NCI-H146 treated with DMSO at 0.1 percent for 48 hours (cell line): ENCODE results near the gene LETM1.

Experiments
- DNase-seq: peaks from one replicate; lab custom pipeline; 2025; ENCODE audit not compliant: unreplicated experiment; lab: John Stamatoyannopoulos, UW

LETM1 gene

GRCh38 chr4:1830234-1830633 is 25.7 kb downstream of the LETM1 start:
- DNase-seq, result no peak

- no peak for DNase-seq
Measured at GRCh38 chr4:1826531-1827350, 29.2 kb downstream of the LETM1 start.

DNA sequence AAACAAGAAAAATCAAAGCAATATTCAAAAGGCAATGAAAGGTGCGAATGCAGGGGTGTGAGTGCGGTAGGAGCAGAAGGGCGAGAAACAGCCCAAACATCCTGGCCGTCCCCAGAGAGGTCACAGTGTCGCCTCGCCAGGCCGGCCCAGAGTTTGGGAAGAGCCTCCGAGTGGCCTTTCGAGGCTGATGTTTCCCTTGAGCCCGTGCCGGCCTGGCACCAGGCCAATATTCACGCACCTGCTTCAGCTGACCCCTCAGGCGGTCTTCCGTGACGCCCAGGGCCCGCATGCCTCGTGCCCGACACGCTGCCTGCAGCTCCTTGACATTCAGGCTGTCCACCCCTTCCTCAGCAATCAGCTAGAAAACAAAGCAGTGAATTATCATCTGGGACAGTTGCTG is 30.6 kb downstream of the LETM1 start:
- DNase-seq, result no peak

DNA sequence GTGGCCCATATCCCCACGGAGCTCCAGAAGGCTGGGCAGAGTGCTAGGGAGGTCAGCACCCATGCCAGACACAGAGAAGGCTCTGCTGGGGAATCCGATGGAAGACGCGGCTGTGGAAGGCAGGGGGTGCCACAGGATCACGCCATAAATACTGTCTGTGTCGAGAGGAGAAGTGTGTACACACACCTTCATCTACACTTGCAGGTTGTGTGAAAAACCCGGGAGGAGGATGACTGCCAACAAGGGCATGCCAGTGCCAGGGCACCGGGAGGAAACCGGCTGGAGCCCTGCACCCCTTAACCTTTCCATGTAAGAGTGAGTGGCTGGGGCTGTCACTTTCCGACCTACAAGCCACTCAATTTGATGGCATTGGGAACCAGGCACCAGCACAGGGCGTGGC is 31.2 kb downstream of the LETM1 start:
- no peak for DNase-seq

DNA sequence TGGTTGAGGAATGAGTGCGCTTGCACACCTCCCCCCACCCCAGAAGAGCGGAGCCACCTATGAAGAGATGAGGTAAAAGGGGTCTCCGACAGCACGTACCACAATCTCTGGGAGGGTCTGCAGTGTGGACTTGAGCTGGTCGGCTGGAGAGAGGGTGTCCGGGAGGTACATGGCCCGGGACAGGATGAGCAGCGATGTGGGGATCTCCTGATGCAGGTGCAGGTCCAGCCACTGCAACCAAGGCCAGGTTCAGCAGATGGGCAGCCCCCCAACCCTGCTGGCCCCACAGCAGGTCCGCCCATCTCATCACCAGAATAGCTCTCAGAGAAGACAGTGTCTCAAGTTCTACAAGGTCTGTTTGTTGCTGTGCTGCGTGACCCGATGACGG is 32.4 kb downstream of the LETM1 start:
- DNase-seq, result no peak

DNA sequence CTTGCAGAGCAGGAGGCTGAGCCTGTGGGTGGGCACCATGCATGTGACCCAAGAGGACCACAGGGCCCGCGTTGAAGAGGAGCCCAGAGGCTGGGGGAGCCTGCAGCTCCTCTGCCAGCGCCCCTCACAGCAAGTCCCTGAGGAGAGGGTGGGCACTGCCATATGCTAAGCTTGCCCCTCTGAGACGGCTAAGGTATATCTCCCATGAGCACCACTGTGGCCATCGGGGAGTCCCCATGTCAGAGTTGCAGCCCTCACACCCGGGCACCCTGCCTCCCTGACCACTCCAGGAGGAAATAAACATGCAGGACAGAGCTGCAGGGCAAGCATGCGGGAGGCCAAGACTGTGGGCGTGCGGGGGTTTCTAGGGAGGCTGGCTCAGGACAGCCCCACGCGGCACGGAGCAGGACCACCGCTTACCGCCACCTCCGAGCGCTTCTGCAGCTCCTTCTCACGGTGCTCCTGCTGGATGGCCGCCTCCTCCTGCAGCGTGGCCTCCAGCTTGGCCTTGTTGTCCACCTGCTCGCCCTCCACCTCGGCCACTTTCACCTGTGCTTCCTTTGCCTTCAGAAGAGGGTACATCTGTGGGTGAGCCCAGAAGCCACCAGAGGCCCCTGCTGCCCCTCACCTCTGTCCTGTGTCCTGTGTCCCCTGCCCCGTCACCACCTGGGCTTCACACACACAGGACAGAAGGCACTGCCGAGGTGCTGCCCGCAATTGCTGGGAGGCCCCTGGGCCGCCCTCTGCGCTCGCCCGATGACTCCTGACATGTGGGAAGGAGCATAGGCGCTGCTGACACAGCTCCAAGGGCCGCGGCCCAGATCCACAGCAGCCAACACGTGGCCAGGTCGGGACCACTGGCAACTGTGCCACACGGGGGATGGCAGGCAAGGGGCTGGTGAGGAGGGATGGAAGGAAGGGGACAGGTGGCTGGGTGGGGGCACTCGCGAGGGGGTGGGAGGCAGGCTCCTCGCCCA is 33.1 kb downstream of the LETM1 start:
- DNase-seq, result no peak

- no peak for DNase-seq
Measured at GRCh38 chr4:1821679-1822567, 34.0 kb downstream of the LETM1 start.

DNA sequence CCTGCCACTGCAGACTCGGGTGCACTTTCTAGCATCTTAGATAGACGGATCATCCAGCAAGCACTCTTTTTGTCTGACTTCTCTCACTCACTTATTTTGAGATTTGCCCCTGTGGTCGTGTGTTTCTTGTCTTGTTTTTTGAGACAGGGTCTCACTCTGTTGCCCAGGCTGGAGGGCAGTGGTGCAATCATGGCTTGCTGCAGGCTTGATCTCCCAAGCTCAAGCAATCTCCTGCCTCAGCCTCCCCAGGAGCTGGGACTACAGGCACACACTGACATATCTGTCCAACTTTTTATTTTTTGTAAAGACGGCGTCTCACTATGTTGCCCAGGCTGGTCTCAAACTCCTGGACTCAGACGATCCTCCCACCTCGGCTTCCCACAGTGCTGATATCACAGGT is 36.1 kb downstream of the LETM1 start:
- no peak for DNase-seq

DNA sequence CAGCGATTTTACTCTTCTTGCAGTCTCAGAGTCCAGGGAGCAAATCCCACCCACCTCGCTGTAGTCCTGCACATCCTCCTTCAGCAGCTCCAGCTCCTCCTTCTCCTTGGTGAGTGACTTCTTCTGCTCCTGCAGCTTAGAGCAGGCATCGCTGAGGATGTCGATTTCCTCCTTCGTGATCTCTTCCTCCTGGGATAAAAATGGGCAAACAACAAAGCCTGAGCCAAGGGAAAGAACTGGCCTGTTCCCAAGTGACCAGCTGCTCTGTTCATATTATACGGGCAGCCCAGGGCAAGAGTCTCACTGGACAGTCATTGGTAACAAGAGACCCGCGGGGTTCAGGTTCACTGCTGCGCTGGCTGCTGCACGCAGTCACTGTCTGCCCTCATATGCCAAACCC is 36.7 kb downstream of the LETM1 start:
- DNase-seq, result no peak

DNA sequence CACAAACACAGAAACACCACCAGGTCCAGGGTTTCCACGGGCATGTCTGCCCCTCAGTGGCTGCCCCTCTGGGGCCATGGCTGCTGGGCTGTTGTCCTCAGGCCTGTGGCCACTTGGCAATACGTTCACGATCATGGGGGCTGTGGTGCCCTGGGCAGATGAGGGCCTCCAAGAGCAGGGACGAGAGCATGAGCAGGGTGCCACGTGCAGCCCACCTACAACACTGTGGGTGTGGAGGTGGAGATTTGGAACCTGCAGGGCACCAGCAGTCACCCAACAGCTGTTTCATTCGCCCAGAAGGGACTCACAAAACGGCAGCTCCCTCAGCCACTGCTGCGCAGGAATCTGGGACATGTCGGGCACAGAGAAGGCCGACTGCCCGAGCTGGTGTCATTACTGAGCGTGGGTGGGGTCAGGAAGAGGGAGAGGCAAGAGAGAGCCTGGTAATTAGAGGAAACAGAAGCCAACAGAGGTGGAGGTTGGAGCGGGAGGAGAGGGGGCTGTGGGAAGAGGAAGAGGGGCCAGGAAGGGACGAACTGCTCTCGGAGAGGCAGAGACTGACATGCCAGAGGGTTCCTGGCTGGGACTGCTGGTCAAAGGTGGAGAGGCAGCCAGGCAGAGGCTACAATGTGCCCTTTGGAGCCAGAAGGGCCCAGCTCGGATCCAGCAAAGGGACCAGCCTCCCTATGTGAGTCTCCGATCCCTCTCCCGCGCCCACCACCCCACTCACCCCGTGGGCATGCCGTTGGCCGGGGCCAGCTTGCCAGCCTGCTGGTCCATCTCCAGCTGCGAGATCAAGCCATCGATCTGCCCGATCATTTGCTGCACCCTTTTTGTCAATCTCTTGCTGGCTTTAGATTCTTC is 39.7 kb downstream of the LETM1 start:
- no peak for DNase-seq

DNA sequence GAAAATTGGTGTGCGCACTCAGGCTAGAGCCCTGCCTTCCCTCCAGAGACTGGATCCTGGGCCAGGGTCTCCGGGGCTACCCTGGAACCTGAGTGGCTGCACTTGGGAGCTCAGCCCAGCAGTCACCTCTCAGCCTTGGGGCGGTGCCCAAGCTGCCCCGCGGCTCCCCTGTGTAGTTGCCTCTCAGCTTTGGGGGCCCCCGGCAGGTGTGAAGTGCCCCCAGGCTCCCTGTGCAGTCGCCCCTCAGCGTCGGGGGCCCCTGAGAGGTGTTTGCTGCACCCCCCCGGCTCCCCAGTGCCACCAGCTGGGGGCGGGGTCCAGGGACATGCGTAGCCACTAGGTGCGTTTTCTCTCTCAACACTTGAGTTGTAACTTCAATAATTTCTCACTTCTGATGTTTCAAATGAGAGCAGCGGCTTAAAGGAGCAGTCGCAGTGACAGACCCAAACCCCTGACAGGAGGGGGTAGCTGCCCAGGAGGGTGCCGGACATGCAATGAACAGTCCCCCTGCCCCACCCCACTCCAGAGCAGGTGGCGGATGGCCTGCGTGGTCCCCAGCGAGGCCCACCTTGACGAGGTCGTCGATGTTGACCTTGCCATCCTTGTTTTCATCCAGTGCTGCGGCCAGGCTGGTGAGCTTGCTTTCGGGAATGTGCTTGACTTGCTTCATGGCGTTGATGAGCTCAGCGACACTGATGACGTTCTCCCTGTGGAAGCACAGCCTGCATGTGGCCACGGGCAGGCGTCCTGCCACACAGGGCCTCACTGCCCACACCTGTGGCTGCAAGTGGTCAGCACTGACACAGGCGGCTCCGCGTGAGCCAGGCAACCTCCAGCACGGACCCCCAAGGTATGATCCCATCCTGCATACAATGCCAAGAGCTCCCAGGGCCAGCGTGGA is 40.6 kb downstream of the LETM1 start:
- no peak for DNase-seq

DNA sequence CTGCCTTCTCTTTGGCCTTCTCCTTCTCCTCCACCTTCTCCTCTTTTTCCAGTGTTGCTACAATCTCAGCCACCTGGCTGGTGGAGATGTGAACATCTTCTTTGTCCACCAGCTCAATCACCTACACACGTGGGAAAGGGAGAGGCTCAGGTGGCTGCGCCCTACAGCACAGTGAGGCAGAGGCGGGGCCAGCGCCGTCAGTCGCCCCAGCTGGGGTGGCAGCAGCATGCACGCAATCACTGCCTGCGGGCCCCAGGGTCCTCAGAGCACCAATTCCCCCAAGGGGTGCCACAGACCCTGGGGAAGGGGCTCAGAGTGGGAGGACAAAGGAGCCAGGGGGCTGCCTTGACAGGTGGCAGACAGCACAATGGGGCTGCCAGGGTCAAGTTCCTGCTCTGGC is 41.5 kb downstream of the LETM1 start:
- DNase-seq, result no peak

- DNase-seq, result no peak
Measured at GRCh38 chr4:1813915-1814314, 42.0 kb downstream of the LETM1 start.

- no peak for DNase-seq
Measured at GRCh38 chr4:1813231-1813630, 42.7 kb downstream of the LETM1 start.

DNA sequence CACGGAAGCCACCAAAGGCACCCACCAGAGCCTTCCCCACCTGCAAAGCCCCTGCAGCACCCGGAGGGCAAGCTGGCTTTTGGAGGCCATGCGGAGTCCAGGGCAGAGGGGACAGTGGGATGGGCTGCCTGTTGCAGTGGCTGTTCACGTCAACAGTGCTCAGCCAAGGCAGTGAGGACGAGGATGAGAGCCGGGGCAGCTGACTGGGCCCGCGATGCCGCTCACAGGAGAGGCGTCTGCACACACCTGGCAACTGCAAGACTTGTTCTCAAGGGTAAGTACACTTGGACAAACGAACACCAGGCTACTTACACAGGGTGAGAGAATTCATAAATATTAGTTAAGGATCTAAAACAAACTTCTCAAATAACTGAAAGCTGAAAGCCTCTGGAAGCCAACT is 43.2 kb downstream of the LETM1 start:
- no peak for DNase-seq

- DNase-seq, result no peak
Measured at GRCh38 chr4:1810765-1811164, 45.2 kb downstream of the LETM1 start.

DNA sequence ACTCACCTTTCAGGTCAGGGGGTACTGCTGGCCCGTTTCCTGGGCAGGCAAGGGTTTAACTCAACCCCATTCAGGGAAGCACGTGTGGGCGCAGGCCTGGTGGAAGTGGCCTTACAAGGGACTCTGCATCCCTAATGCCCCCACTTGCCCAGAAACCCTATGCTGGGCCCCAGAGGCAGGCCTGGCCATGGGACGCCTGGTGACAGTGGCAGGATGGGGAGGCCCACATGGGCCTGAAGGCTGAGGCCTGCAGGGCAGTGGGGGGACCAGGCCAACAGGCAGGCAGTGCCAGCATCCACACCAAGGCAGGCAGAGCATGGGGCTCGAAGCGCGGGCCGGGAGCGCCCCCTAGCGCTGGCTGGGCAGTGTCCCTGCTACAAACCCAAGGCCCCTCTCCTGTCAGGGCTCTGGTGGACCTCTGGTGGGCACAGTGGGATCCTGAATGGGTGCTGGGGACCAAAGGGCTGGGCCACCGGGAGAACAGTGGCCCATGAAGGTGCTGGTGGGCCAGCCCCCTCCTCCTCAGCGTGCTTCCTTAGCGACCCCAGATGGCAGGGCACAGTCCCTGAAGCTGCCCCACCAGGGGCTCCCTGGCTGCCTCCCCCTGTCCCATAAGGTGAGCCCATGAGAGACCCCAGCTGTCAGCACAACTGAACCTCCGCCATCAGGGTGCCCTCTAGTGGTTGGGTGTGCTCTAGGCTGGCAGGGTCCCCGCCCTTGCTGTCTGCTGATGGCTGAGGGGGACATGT is 46.0 kb downstream of the LETM1 start:
- peak; percentile 32 for DNase-seq
